Measurements from ENCODE around the gene KCNA5. TPM values are rescaled to one million over a fixed set of nuclear protein-coding genes. Genes with fewer than 3 reads are reported as not detected.

KCNA5 gene
- total and polyA plus RNA-seq, 2 of the 4 experiments (the other 2 are of a cell fraction) = not detected

GRCh38 chr12:5034603-5035002 lies 9.1 kb upstream of the KCNA5 start:
- Histone ChIP-seq H3K27ac (ENCODE audit: insufficient read depth, low read length) (no peak overlapping the region), H4K20me1 (ENCODE audit: insufficient read depth, low read length) (no peaks in the 10 kb centered on the region), H3K4me2 (ENCODE audit: low read depth, low read length) (no peak overlapping the region), H3K79me1 (ENCODE audit: low read depth in 1 of 2, low read length in 2 of 2) (no peaks in the 10 kb centered on the region), H3K14ac (replicated peaks; ENCODE audit: low read depth, low read length) (no peak overlapping the region), H3K4ac (ENCODE audit: low read depth, low read length) (no peak overlapping the region), H2AK5ac (ENCODE audit: low read depth, low read length) (no peak overlapping the region), H3K9me1 (ENCODE audit: insufficient read depth, low read length) (no peaks in the 10 kb centered on the region), H4K5ac (ENCODE audit: low read depth, low read length) (no peak overlapping the region), H2AFZ (replicated peaks; ENCODE audit: low read length, poor library complexity) (no peak overlapping the region), H2AK9ac (replicated peaks; ENCODE audit: low read depth, low read length, poor library complexity) (no peak overlapping the region), H3K9me3 (ENCODE audit: control insufficient read depth, insufficient read depth, low read length) (no peaks in the 10 kb centered on the region), H4K91ac (ENCODE audit: insufficient read depth, low read depth, low read length) (peak overlapping the region; percentile 11; the same call in 1 of the 2 replicates), H3K4me3 (ENCODE audit: insufficient read depth, low read depth, low read length) (no peak overlapping the region), H3K23ac (ENCODE audit: low read depth, low read length) (no peak overlapping the region), H2BK120ac (ENCODE audit: low read depth, low read length) (no peak overlapping the region), H3K4me1 (ENCODE audit: control insufficient read depth, insufficient read depth, low read length) (peaks cover 4% of the 10 kb centered on the region), H3K9ac (ENCODE audit: low read depth, low read length) (no peak overlapping the region), H2BK5ac (ENCODE audit: low read depth, low read length, poor library complexity, severe bottlenecking) (no peak overlapping the region), H3K27me3 (ENCODE audit: control insufficient read depth, insufficient read depth, low read length) (peaks cover 19% of the 10 kb centered on the region), H4K8ac (ENCODE audit: low read depth in 2 of 2, low read length in 2 of 2) (no peak overlapping the region; a peak in 1 of 4 replicates), H3K36me3 (ENCODE audit: control insufficient read depth, insufficient read depth, low read length) (no peaks in the 10 kb centered on the region), H3K18ac (ENCODE audit: low read depth, low read length) (no peak overlapping the region), H2BK15ac (ENCODE audit: low read depth, low read length) (no peak overlapping the region), H2BK20ac (ENCODE audit: low read depth, low read length) (no peak overlapping the region), H3K56ac (ENCODE audit: extremely low read depth, insufficient read depth, low read length) (no peak overlapping the region)
- WGBS, 2 experiments (ENCODE audit: extremely low coverage in 2 of 2, insufficient read length in 1 of 2) = no CpG with 5 or more reads among the region's 5 CpGs
- ChIA-PET CTCF (interaction anchor here (0.6 kb wide), 1 partner anchor 70 kb away, joined by 3 read pairs; no protein-coding TSS in a partner anchor), POLR2A (ENCODE audit: unreplicated experiment) (no interaction called here)
- BruUV-seq (replicated peaks) = no TSS peak
- dilution Hi-C loops (cut with HindIII; ENCODE audit: low sequenced_read_pairs, unreplicated experiment) = no loop called here
- ATAC-seq (ENCODE audit: low read depth) (no peak), DNase-seq (no peak)
- in situ Hi-C loops (cut with MboI; ENCODE audit: low sequenced_read_pairs) = no loop called here
- TF ChIP-seq, protein P1, sequence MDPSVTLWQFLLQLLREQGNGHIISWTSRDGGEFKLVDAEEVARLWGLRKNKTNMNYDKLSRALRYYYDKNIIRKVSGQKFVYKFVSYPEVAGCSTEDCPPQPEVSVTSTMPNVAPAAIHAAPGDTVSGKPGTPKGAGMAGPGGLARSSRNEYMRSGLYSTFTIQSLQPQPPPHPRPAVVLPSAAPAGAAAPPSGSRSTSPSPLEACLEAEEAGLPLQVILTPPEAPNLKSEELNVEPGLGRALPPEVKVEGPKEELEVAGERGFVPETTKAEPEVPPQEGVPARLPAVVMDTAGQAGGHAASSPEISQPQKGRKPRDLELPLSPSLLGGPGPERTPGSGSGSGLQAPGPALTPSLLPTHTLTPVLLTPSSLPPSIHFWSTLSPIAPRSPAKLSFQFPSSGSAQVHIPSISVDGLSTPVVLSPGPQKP (IDR thresholded peaks at IDR 0.05; ENCODE audit: borderline replicate concordance, low read depth, low read length) = no peak
- TF ChIP-seq RCOR1 (IDR thresholded peaks at IDR 0.05; ENCODE audit: insufficient replicate concordance, low read length) = no peak
- no peak for TF ChIP-seq MAFK (IDR thresholded peaks at IDR 0.05; ENCODE audit: low read depth, low read length)
- TF ChIP-seq CHD1 (IDR thresholded peaks at IDR 0.05; ENCODE audit: low read depth, low read length) = no peak
- no peak for TF ChIP-seq RFX5 (IDR thresholded peaks at IDR 0.05; ENCODE audit: low read depth, low read length)
- no peak for TF ChIP-seq MXI1 (IDR thresholded peaks at IDR 0.05; ENCODE audit: borderline replicate concordance, low read depth, low read length)
- no peak for TF ChIP-seq SMC3 (IDR thresholded peaks at IDR 0.05; ENCODE audit: low read depth, low read length)
- TF ChIP-seq RAD21 (IDR thresholded peaks at IDR 0.05; ENCODE audit: low read length) = no peak
- no peak for TF ChIP-seq BHLHE40 (IDR thresholded peaks at IDR 0.05; ENCODE audit: low read depth, low read length)
- no peak for TF ChIP-seq FOS (IDR thresholded peaks at IDR 0.05; ENCODE audit: low read depth, low read length)
- TF ChIP-seq CTCF (conservative IDR thresholded peaks at IDR 0.05; ENCODE audit: low read depth, low read length) = no peak
- intact Hi-C loops (cut with micrococcal nuclease) = no loop called here
